K562 (cell line): ENCODE results near the gene SOST. TPM values are rescaled to one million over a fixed set of nuclear protein-coding genes. Genes with fewer than 3 reads are reported as not detected.

Experiments used
- ATF7 ChIP-seq: fragments of 450-650 bp; IDR thresholded peaks from 2 replicates; pipeline ENCODE4 v1.7.1; 2014; ENCODE audit warnings: mild to moderate bottlenecking, moderate library complexity
- DNMT1 ChIP-seq: fragments of 450-650 bp; IDR thresholded peaks from 2 replicates; pipeline ENCODE4 v1.6.1; 2016; ENCODE audit warnings: antibody characterized with exemption, mild to moderate bottlenecking
- E2F3 ChIP-seq: fragments of 250-450 bp; sonication (Bioruptor Pico); IDR thresholded peaks from 2 replicates; pipeline ENCODE4 v1.4.0; 2020; ENCODE audit warnings: mild to moderate bottlenecking
- GABPB2 ChIP-seq: fragments of 250-450 bp; sonication (Bioruptor Pico); conservative IDR thresholded peaks from 2 replicates; pipeline ENCODE4 v1.5.1; 2021; ENCODE audit warnings: mild to moderate bottlenecking
- PTTG1 ChIP-seq: fragments of 450-650 bp; IDR thresholded peaks from 2 replicates; pipeline ENCODE4 v1.6.1; 2016; ENCODE audit warnings: low read depth, mild to moderate bottlenecking, missing genetic modification characterization, missing compliant biosample characterization
- RBBP5 ChIP-seq: fragments of 200-600 bp; sonication (generic); IDR thresholded peaks from 2 replicates; pipeline ENCODE4 v1.6.1; 2012; ENCODE audit warnings: borderline replicate concordance, mild to moderate bottlenecking, low read length, control low read depth, inconsistent platforms; ENCODE audit not compliant: insufficient read depth, poor library complexity, severe bottlenecking
- REST ChIP-seq, 2 experiments: fragments of 450-650 bp; formaldehyde crosslinking in 1 of 2; IDR thresholded peaks; 2 replicates each; pipeline versions ENCODE4 v1.4.0 to v1.6.1; 2014 to 2020; ENCODE audit warnings: mild to moderate bottlenecking in 2 of 2, borderline replicate concordance in 1 of 2, low read depth in 1 of 2
- SREBF1 ChIP-seq: fragments of 150-350 bp; IDR thresholded peaks from 2 replicates; pipeline ENCODE4 v1.6.1; 2014; ENCODE audit warnings: antibody characterized with exemption, low read depth, low read length, borderline replicate concordance
- TAF9B ChIP-seq: fragments of 450-650 bp; IDR thresholded peaks from 2 replicates; pipeline ENCODE4 v1.6.1; 2018; ENCODE audit warnings: mild to moderate bottlenecking; ENCODE audit not compliant: partially characterized antibody
- ZBTB34 ChIP-seq: fragments of 250-450 bp; sonication (Bioruptor Pico); IDR thresholded peaks from 2 replicates; pipeline ENCODE4 v1.8.0; 2021; ENCODE audit warnings: mild to moderate bottlenecking, moderate library complexity
- ZNF146 ChIP-seq: IDR thresholded peaks from one replicate; pipeline ENCODE4 v1.6.1; 2018; ENCODE audit warnings: missing compliant biosample characterization; ENCODE audit not compliant: unreplicated experiment
- ZNF384 ChIP-seq: IDR thresholded peaks from 2 replicates; pipeline ENCODE4 v1.6.1; 2012; ENCODE audit warnings: low read depth, low read length, improper control_type of control experiment
- ZNF584 ChIP-seq: fragments of 200-800 bp; sonication (Bioruptor generic); IDR thresholded peaks from 2 replicates; pipeline ENCODE4 v1.6.1; 2016; ENCODE audit warnings: low read depth, mild to moderate bottlenecking, missing genetic modification characterization, missing compliant biosample characterization
- polyA plus RNA-seq, 8 experiments: library from polyadenylated mRNA; depleted of rRNA in 4 of 8; stranded (reverse) in 5 of 8; unstranded in 3 of 8; fragments of >200 nt; fragmentation: Nextera tagmentation in 2 of 8; fragmentation: Illumina TruSeq in 1 of 8; extraction: Ambion mirVana in 2 of 8; extraction: Trizol in 1 of 8; gene quantifications; 2 replicates each; pipeline versions ENCODE4 v1.2.1 to v1.2.3, GENCODE V29; 2011 to 2014; ENCODE audit warnings: inconsistent platforms in 1 of 8, missing spikeins in 1 of 8
- total RNA-seq, 7 experiments: library from RNA; depleted of rRNA in 6 of 7; stranded (reverse); fragments of >200 nt in 6 of 7; fragmentation: Illumina TruSeq in 2 of 7; extraction: Trizol in 2 of 7; gene quantifications; 2 replicates each; pipeline versions ENCODE4 v1.2.1 to v1.2.3, GENCODE V29; 2011 to 2021; ENCODE audit warnings: low replicate concordance in 1 of 7
- TF ChIP-seq, protein P1 (sequence below): fragments of 250-450 bp; sonication (Bioruptor Pico); IDR thresholded peaks from 2 replicates; pipeline ENCODE4 v1.5.0; 2021; ENCODE audit warnings: mild to moderate bottlenecking, borderline replicate concordance
- TF ChIP-seq, protein P2 (sequence below): fragments of 250-450 bp; sonication (Bioruptor Pico); IDR thresholded peaks from 2 replicates; pipeline ENCODE4 v1.6.1; 2021; ENCODE audit warnings: mild to moderate bottlenecking

Gene SOST
- total and polyA plus RNA-seq, 9 of the 15 experiments (the other 6 are each of a cell fraction or from before 2014, with no cell fraction given) = not detected

DNA sequence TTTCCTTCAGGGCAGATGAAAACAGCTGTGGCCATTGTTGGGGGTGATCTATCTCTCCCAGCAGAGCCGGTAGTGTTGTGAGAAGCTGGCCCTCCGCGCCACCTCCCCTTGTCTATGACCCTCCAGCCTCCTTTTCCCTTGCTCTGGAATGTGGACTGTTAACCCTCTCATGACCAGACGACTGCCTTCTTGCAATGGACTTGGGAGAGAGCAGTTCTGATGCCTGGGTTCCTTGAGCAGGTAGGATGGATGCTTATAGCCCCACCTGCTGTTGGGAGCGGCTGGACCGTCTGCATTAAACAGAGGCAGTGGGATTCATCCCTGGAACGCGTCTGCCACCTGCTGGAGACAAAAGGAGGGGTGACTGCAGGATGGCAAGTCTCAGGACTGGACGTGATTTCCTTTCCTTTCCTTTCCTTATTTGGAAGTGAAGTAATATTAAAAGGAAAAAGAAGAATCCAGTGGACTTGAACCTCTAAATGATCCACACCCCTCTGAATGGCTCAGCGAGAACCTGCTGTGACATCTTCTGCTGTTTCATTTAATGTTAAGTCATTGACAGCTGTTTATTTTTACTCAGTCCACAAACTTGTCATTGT lies 1.8 kb upstream of the SOST start (continued):
- TF ChIP-seq TAF9B = no peak
- 0 out of 2 replicates have a peak, but pooled peaks have one; percentile 24 for TF ChIP-seq ATF7
- 0 out of 2 replicates have a peak, but pooled peaks have one; percentile 36 for TF ChIP-seq ZNF384
- TF ChIP-seq ZBTB34 = no peak
- TF ChIP-seq ZNF584 (CRISPR knock-in tag) = no peak
- no peak for TF ChIP-seq GABPB2 (CRISPR knock-in tag)
- TF ChIP-seq SREBF1 = no peak
- TF ChIP-seq RBBP5 = no peak
- TF ChIP-seq, protein P1, sequence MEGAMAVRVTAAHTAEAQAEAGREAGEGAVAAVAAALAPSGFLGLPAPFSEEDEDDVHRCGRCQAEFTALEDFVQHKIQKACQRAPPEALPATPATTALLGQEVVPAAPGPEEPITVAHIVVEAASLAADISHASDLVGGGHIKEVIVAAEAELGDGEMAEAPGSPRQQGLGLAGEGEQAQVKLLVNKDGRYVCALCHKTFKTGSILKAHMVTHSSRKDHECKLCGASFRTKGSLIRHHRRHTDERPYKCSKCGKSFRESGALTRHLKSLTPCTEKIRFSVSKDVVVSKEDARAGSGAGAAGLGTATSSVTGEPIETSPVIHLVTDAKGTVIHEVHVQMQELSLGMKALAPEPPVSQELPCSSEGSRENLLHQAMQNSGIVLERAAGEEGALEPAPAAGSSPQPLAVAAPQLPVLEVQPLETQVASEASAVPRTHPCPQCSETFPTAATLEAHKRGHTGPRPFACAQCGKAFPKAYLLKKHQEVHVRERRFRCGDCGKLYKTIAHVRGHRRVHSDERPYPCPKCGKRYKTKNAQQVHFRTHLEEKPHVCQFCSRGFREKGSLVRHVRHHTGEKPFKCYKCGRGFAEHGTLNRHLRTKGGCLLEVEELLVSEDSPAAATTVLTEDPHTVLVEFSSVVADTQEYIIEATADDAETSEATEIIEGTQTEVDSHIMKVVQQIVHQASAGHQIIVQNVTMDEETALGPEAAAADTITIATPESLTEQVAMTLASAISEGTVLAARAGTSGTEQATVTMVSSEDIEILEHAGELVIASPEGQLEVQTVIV (CRISPR knock-in tag) = no peak
- TF ChIP-seq, protein P2, sequence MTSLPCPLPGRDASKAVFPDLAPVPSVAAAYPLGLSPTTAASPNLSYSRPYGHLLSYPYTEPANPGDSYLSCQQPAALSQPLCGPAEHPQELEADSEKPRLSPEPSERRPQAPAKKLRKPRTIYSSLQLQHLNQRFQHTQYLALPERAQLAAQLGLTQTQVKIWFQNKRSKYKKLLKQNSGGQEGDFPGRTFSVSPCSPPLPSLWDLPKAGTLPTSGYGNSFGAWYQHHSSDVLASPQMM (CRISPR knock-in tag) = no peak
- no peak for TF ChIP-seq E2F3 (CRISPR knock-in tag)
- TF ChIP-seq REST (IDR thresholded peaks at IDR 0.05; ENCODE audit: borderline replicate concordance) = peak; percentile 97
- TF ChIP-seq REST (CRISPR knock-in tag; IDR thresholded peaks at IDR 0.05; ENCODE audit: low read depth) = no peak
- no peak for TF ChIP-seq ZNF146
- no peak for TF ChIP-seq DNMT1
- no peak for TF ChIP-seq PTTG1 (tag)
